AG10803 (cell line): ENCODE measurements around the gene KIF5A.

Experiments used
- DNase-seq: peaks from one replicate; pipeline ENCODE4 v3.0.0; 2010; ENCODE audit warnings: low read depth
- H3K4me3 ChIP-seq: 2 replicates; pipeline ENCODE4 v1.5.1; 2011; ENCODE audit warnings: mild to moderate bottlenecking, low read length, control low read depth
- CTCF ChIP-seq: conservative IDR thresholded peaks from 2 replicates; pipeline ENCODE4 v1.5.1; 2011; ENCODE audit warnings: mild to moderate bottlenecking, low read length, control low read depth, inconsistent platforms

The KIF5A gene

GRCh38 chr12:57627501-57628279 lies 77.8 kb downstream of the KIF5A start:
- H3K4me3 ChIP-seq: no peak overlapping the region
- no peak for DNase-seq
- no peak for TF ChIP-seq CTCF

GRCh38 chr12:57628280-57629191 lies 78.7 kb downstream of the KIF5A start:
- no peak for TF ChIP-seq CTCF
- no peak for DNase-seq
- H3K4me3 ChIP-seq: no peak overlapping the region

- no peak for DNase-seq
- no peak for TF ChIP-seq CTCF
- H3K4me3 ChIP-seq: no peak overlapping the region
These were observed 80.1 kb downstream of the KIF5A start for GRCh38 chr12:57629897-57630471.

GRCh38 chr12:57630891-57631433 lies 81.1 kb downstream of the KIF5A start:
- H3K4me3 ChIP-seq: no peak overlapping the region
- no peak for DNase-seq
- TF ChIP-seq CTCF: no peak

GRCh38 chr12:57631566-57632072 lies 81.8 kb downstream of the KIF5A start:
- H3K4me3 ChIP-seq: peak overlapping the region; percentile 58; the same call in 1 of the 2 replicates
- TF ChIP-seq CTCF: no peak
- DNase-seq: no peak

GRCh38 chr12:57632073-57632957 lies 82.5 kb downstream of the KIF5A start:
- peak; percentile 17 for DNase-seq
- no peak for TF ChIP-seq CTCF
- H3K4me3 ChIP-seq: peak overlapping the region; percentile 58
